B cell (primary cell): ENCODE measurements around the gene TYW1B. TPM values are rescaled to one million over a fixed set of nuclear protein-coding genes. Genes with fewer than 3 reads are reported as not detected.
"Not testable (repeated sequence)": the region's sequence is repeated elsewhere in the genome, so short reads cannot be mapped to it uniquely, and the experiment has no call there.

Experiments used
- ATAC-seq: fragments of 200-7000 bp; cut with Tn5 transposase; one replicate; pipeline ENCODE4 v1.10.0; 2021; ENCODE audit warnings: low read depth, mild to moderate bottlenecking, moderate number of reproducible peaks, moderate library complexity
- CTCF ChIA-PET: fragments of 350-600 bp; sonication (Branson Sonifier 250); formaldehyde crosslinking; loops from one replicate; lab custom pipeline; 2021; ENCODE audit warnings: antibody characterized with exemption, inconsistent platforms; lab: Charles Lee
- POLR2A ChIA-PET: fragments of 350-600 bp; sonication (Branson Sonifier 250); formaldehyde crosslinking; loops from one replicate; lab custom pipeline; 2021; ENCODE audit warnings: antibody characterized with exemption; lab: Charles Lee
- DNase-seq: peaks from one replicate; pipeline ENCODE4 v3.0.0; 2013
- H2AFZ ChIP-seq: 2 replicates; pipeline ENCODE4 v1.6.1; 2012; ENCODE audit warnings: mild to moderate bottlenecking, low read depth, low read length; ENCODE audit not compliant: insufficient read depth, poor library complexity, severe bottlenecking
- H3K27ac ChIP-seq, 2 donors: 1 replicate in 1 of 2; 2 replicates in 1 of 2; pipeline ENCODE4 v1.5.1; 2012 to 2013; ENCODE audit warnings: low read length in 2 of 2, mild to moderate bottlenecking in 2 of 2, moderate library complexity in 1 of 2
- H3K27me3 ChIP-seq, 4 experiments: fragments of 200-600 bp in 1 of 4; sonication (generic) in 1 of 4; replicated peaks in 1 of 4; 1 replicate in 2 of 4; 2 replicates in 2 of 4; pipeline versions ENCODE4 v1.6.1 to v1.7.0; 2013 to 2016; ENCODE audit warnings: low read length in 3 of 4, mild to moderate bottlenecking in 2 of 4, mixed read lengths in 1 of 4, moderate library complexity in 1 of 4; ENCODE audit not compliant: insufficient read depth in 4 of 4, control insufficient read depth in 3 of 4; ENCODE audit errors: control extremely low read depth in 1 of 4
- H3K36me3 ChIP-seq, 2 experiments: replicated peaks in 1 of 2; 1 replicate in 1 of 2; 2 replicates in 1 of 2; pipeline versions ENCODE4 v1.6.1 to v1.7.1; 2013; ENCODE audit warnings: low read length in 1 of 2; ENCODE audit not compliant: insufficient read depth in 2 of 2, control insufficient read depth in 1 of 2; ENCODE audit errors: control extremely low read depth in 1 of 2, extremely low read depth in 1 of 2
- H3K4me1 ChIP-seq, 2 donors: fragments of 200-600 bp in 1 of 2; sonication (generic) in 1 of 2; 1 replicate in 1 of 2; 2 replicates in 1 of 2; pipeline versions ENCODE4 v1.5.1 to v1.6.1; 2013 to 2017; ENCODE audit warnings: low read length in 2 of 2; ENCODE audit not compliant: control insufficient read depth in 2 of 2, insufficient read depth in 2 of 2
- H3K4me2 ChIP-seq: replicated peaks from 2 replicates; pipeline ENCODE3; 2012; ENCODE audit warnings: mild to moderate bottlenecking, low read depth, low read length; ENCODE audit not compliant: poor library complexity, severe bottlenecking
- H3K4me3 ChIP-seq, 5 experiments: fragments of 200-600 bp in 1 of 5; sonication (generic) in 1 of 5; 1 replicate in 3 of 5; 2 replicates in 2 of 5; pipeline versions ENCODE4 v1.5.1 to v1.7.0; 2011 to 2016; ENCODE audit warnings: low read length in 4 of 5, mild to moderate bottlenecking in 4 of 5, low read depth in 2 of 5, control low read depth in 1 of 5, moderate library complexity in 1 of 5; ENCODE audit not compliant: insufficient read depth in 1 of 5; ENCODE audit errors: control extremely low read depth in 1 of 5, extremely low read depth in 1 of 5
- H3K79me2 ChIP-seq: fragments of 200-600 bp; sonication (generic); one replicate; pipeline ENCODE4 v1.6.0; 2016; ENCODE audit warnings: low read length; ENCODE audit not compliant: control insufficient read depth, insufficient read depth
- H3K9ac ChIP-seq: fragments of 200-600 bp; sonication (generic); 2 replicates; pipeline ENCODE4 v1.6.1; 2017; ENCODE audit warnings: mild to moderate bottlenecking, low read length, moderate library complexity
- H3K9me3 ChIP-seq, 3 donors: one replicate each; pipeline versions ENCODE4 v1.6.1 to v1.7.1; 2013; ENCODE audit warnings: low read length in 2 of 3; ENCODE audit not compliant: control insufficient read depth in 2 of 3, insufficient read depth in 1 of 3; ENCODE audit errors: control extremely low read depth in 1 of 3
- H4K20me1 ChIP-seq: 2 replicates; pipeline ENCODE4 v1.6.0; 2012; ENCODE audit warnings: mild to moderate bottlenecking, low read length; ENCODE audit not compliant: insufficient read depth, control insufficient read depth, poor library complexity, severe bottlenecking
- H3K27ac Mint-ChIP-seq: one replicate; pipeline ENCODE4 v1.8.0; 2021; ENCODE audit warnings: mixed read lengths
- H3K27me3 Mint-ChIP-seq: one replicate; pipeline ENCODE4 v1.8.0; 2021; ENCODE audit warnings: mixed read lengths
- H3K4me1 Mint-ChIP-seq: one replicate; pipeline ENCODE4 v1.8.0; 2021; ENCODE audit warnings: mixed read lengths
- H3K4me3 Mint-ChIP-seq: one replicate; pipeline ENCODE4 v1.8.0; 2021; ENCODE audit warnings: mixed read lengths
- H3K9me3 Mint-ChIP-seq: one replicate; pipeline ENCODE4 v1.8.0; 2022; ENCODE audit warnings: mixed read lengths; ENCODE audit not compliant: insufficient read depth
- CTCF ChIP-seq: fragments of 200-600 bp; IDR thresholded peaks from one replicate; pipeline ENCODE4 v1.8.0; 2022; ENCODE audit warnings: antibody characterized with exemption, mild to moderate bottlenecking
- EZH2 ChIP-seq: IDR thresholded peaks from 2 replicates; pipeline ENCODE4 v1.6.1; 2012; ENCODE audit warnings: borderline replicate concordance, low read depth, mild to moderate bottlenecking, moderate library complexity, low read length; ENCODE audit not compliant: insufficient read depth, poor library complexity, severe bottlenecking
- WGBS: methylation state at CpG from one replicate; pipeline ENCODE4 v1.1.5; 2013; ENCODE audit warnings: missing lambda C conversion rate; ENCODE audit not compliant: insufficient coverage; 5-methylcytosine and 5-hydroxymethylcytosine counted together
- intact Hi-C: fragments of 100-400 bp; cut with micrococcal nuclease; formaldehyde crosslinking; loops from one replicate; pipeline ENCODE4 v1.10.0; 2022
- polyA plus RNA-seq: library from polyadenylated mRNA; depleted of rRNA; stranded (reverse); fragments of >200 nt; gene quantifications from 2 replicates; pipeline ENCODE4 v1.2.3, GENCODE V29; 2012
- total RNA-seq, 2 donors: library from RNA; stranded (reverse); fragments of 120-200 nt in 1 of 2; gene quantifications; 1 replicate in 1 of 2; 2 replicates in 1 of 2; pipeline versions ENCODE4 v1.2.3 to v1.2.4, GENCODE V29; 2013 to 2022

The TYW1B gene
- total and polyA plus RNA-seq, 2 donors (not counting 1 experiment from before 2014, with no cell fraction given), result 4.4 to 9.4 TPM

GRCh38 chr7:72603073-72603472, 224.9 kb downstream of the TYW1B start:
- TF ChIP-seq CTCF (no peak), EZH2 (no peak)
- DNase-seq (no peak), ATAC-seq (no peak)
- no peaks in the 10 kb centered on the region for H3K79me2 ChIP-seq
- no peak overlapping the region for H2AFZ ChIP-seq
- WGBS, result 98% methylated on average over 3 of the region's 5 CpGs
- Mint-ChIP-seq H3K9me3 (no peaks in the 10 kb centered on the region), H3K27ac (no peak overlapping the region), H3K27me3 (no peaks in the 10 kb centered on the region), H3K4me3 (no peak overlapping the region), H3K4me1 (no peaks in the 10 kb centered on the region)
- no peaks in the 10 kb centered on the region for H3K9me3 ChIP-seq
- H3K27me3 ChIP-seq, result no peaks in the 10 kb centered on the region
- no peak overlapping the region for H3K4me2 ChIP-seq
- no peaks in the 10 kb centered on the region for H4K20me1 ChIP-seq
- H3K4me1 ChIP-seq, result no peaks in the 10 kb centered on the region
- ChIA-PET CTCF (no interaction called here), POLR2A (no interaction called here)
- intact Hi-C loops, result no loop called here
- H3K36me3 ChIP-seq, result peaks cover 0 to 2% of the 10 kb centered on the region in 2 experiments
- H3K4me3 ChIP-seq, result no peak overlapping the region
- H3K9ac ChIP-seq, result no peak overlapping the region
- no peak overlapping the region for H3K27ac ChIP-seq

GRCh38 chr7:72601683-72602082, 226.3 kb downstream of the TYW1B start:
- no CpG with 5 or more reads among the region's 2 CpGs for WGBS

GRCh38 chr7:72590023-72590422, 238.0 kb downstream of the TYW1B start:
- CTCF ChIA-PET, H3K27ac ChIP-seq, H3K27me3 Mint-ChIP-seq, H3K4me1 ChIP-seq, intact Hi-C loops, H3K4me1 Mint-ChIP-seq, H3K79me2 ChIP-seq, H3K9ac ChIP-seq, POLR2A ChIA-PET, H3K36me3 ChIP-seq, H2AFZ ChIP-seq, H3K27me3 ChIP-seq, H3K27ac Mint-ChIP-seq, H3K4me2 ChIP-seq, ATAC-seq, H3K4me3 ChIP-seq, H4K20me1 ChIP-seq, H3K4me3 Mint-ChIP-seq, H3K9me3 Mint-ChIP-seq, DNase-seq: not testable (repeated sequence)
- peaks cover 0 to 18% (median 7%) of the 10 kb centered on the region in 3 donors for H3K9me3 ChIP-seq
- WGBS, result no CpG with 5 or more reads among the region's 4 CpGs

More at GRCh38 chr7:72601683-72602082, 226.3 kb downstream of the TYW1B start:
- H3K4me1 ChIP-seq, H3K27me3 ChIP-seq, H3K4me1 Mint-ChIP-seq, intact Hi-C loops, H2AFZ ChIP-seq, ATAC-seq, H3K27ac Mint-ChIP-seq, H3K9me3 ChIP-seq, H4K20me1 ChIP-seq, H3K9ac ChIP-seq, H3K4me3 Mint-ChIP-seq, H3K4me3 ChIP-seq, CTCF ChIA-PET, H3K27ac ChIP-seq, POLR2A ChIA-PET, H3K79me2 ChIP-seq, DNase-seq, H3K36me3 ChIP-seq, H3K9me3 Mint-ChIP-seq, H3K4me2 ChIP-seq, H3K27me3 Mint-ChIP-seq: not testable (repeated sequence)
